GM11168 (cell line): ENCODE data around the gene PTPRN2.

Experiments
- in situ Hi-C: fragments of 300-500 bp; cut with MboI; formaldehyde crosslinking; loops from one replicate; pipeline ENCODE4 v1.12.0; 2022; ENCODE audit warnings: low sequenced_read_pairs; ENCODE audit not compliant: unreplicated experiment

The PTPRN2 gene

DNA sequence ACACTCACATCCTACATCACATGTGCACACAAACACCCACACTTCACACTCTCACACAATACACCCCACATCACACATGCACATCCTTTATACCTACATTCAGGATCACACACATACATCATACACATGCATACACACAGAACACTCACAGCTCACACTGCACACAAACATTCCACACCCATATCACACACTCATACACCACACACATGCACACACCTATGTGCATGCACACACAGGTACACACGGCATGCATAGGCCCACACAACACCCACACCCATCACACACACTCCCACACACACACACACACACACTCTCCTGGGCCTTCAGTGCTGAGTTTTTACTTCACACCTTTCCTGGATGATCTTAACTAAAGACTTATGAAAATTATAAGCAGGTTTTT lies 1030.4 kb downstream of the PTPRN2 start:
- in situ Hi-C loops, result no loop called here

- in situ Hi-C loops, result no loop called here
Observed at GRCh38 chr7:157556642-157556944, 1031.0 kb downstream of the PTPRN2 start.

DNA sequence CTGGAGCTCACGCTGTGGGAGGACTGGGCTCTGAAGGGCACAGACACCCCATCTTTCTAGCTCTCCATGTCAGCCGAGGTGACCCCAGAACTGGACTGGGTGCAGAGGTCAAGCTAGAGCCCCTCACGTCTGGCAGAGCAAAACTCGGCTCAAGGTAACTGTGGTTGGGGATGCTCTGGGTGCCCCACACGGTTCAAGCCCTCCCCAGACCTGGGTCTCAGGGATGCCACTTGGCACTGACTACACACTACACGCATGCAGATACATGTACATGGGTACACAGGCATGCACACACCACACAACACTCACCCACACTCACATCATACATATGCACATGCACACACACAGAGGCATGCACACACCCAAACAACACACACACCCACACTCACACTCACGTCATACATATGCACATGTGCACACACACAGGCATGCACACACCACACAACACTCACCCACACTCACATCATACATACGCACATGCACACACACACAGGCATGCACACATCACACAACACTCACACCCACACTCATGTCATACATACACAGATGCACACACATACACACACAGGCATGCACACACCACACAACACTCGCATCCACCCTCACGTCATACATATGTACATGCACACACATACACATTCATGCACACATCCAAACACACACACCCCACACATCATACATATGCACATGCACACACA lies 1031.5 kb downstream of the PTPRN2 start:
- in situ Hi-C loops, result no loop called here

- in situ Hi-C loops, result no loop called here
Observed at GRCh38 chr7:157555313-157555712, 1032.3 kb downstream of the PTPRN2 start.

DNA sequence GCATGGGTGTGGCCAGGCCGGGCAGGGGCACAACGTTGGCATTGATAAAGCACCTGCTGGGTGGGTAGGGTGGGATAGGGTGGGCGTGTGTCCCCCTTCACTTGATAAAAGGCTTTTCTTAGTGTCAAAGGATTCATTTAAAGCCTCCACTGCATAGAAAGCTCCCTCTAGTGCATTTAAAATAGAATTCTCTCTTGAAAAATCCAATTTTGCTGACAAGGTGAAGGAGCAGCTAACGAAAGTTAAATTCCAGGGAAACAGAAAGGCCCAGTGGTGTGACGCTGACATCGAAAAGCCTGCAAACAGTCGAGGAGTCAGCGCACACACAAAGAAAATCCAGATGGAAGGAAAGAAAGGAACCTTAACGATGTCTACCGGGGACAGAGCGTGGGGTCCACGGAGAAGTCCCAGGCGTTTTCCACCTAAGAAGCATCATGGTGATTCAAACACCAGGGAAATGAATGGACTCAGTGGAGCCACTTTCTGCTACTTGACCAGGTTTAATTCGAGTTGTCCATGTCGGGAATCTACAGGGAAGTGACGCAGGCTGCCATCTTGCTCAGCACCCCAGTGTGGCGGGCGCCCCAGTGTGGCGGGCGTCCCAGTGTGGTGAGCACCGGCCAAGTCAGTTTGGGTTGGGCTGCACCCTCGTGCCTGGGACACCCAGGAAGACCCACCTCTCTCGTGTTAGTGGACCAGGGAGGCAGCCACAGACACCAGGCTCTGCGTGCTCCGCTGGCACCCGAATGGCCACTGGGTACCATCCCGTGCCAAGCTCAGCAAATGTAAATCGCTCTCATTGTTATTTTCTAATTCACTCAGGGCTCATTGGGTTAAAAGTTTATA lies 1033.0 kb downstream of the PTPRN2 start:
- in situ Hi-C loops, result no loop called here

GRCh38 chr7:157553256-157553655 lies 1034.4 kb downstream of the PTPRN2 start:
- in situ Hi-C loops, result no loop called here

DNA sequence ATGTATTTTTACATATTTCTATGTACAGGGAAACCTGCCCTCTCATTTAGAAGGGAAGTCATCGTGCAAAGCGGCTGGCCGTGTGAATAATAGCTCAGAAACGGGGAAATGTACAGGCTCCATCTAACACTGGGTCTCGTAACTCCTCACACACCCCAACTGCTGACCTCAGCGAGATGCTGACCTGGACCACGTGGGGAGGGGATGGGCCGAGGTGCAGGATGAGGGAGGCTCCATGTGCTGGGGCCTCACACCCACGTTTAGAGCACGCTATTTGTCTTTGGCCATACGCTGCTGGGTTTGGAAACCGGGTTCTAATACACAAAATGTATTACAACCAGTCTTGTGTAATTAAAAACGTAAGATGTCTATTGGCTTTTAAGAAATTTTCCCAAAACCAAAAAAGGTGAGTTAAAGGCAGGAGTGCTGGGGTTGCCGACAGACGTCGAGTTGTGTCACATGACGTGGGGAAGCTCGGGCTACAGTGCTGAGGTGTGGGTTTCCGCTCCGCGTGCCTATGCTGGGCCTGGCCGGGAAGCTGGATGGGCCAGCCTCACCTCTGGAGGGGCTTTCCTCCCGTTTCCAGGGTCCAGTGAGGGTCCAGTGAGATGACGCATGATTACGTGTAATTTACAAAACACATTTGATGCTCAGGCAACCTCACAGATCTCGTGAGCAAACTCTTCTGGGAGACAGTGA lies 1035.2 kb downstream of the PTPRN2 start:
- in situ Hi-C loops, result no loop called here

GRCh38 chr7:157551325-157552070 lies 1036.1 kb downstream of the PTPRN2 start:
- in situ Hi-C loops, result no loop called here

- in situ Hi-C loops, result no loop called here
Observed at GRCh38 chr7:157550300-157551275, 1037.0 kb downstream of the PTPRN2 start.

DNA sequence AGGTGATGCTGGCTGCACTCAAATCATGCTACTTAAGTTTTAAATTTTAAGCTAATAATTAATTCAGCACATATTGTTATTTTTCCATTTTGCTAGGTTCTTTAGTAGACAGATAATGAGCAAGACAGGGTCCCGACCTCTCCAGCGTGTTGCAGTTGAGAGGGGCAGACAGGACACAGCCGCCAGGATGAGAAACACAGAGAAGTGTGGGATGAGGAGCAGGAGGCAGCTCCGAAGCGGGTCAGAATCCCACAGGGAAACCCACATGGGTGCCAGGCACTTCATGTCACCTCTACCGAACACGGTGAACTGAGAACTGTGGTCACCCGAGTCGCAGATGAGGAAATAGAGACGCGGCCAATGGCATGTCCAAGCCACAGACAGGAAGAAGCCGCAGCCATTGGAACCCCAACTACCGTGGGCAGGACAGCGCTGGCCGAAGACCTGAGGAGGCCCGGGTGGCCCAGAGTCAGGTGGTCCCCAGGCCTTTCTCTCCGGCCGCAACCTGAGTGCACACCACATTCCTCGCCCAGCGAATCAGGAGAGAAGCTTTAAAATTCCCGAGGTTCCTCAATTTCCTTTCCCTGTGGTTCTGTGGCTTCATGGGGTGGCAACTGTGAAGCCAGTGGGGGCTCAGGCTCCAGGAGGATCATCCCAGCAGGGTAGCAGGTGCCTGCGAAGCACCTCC lies 1037.9 kb downstream of the PTPRN2 start:
- in situ Hi-C loops, result no loop called here

- in situ Hi-C loops, result no loop called here
Observed at GRCh38 chr7:157548691-157549303, 1038.8 kb downstream of the PTPRN2 start.

GRCh38 chr7:157547611-157548010 lies 1040.0 kb downstream of the PTPRN2 start:
- in situ Hi-C loops, result no loop called here

DNA sequence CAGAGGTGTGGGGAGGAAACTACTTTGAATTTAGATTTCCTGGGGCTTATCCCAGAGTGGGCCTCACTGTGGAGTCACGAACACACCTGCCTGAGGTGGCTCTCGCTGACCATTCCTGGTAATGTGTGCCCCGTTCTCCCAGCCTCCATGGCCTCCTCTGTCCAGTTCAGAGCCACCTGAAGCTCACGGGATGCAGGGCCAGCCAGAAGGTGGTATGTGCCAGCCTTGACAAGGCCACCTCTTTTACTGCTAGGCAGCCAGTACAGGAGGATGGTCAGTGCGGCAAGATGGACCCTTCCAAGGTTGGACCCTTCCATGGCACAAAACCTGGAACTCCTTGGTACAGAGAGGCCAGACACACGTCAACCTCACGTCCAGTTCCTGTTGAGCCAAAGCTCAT lies 1040.5 kb downstream of the PTPRN2 start:
- in situ Hi-C loops, result no loop called here

- in situ Hi-C loops, result no loop called here
Observed at GRCh38 chr7:157545681-157546060, 1042.0 kb downstream of the PTPRN2 start.

DNA sequence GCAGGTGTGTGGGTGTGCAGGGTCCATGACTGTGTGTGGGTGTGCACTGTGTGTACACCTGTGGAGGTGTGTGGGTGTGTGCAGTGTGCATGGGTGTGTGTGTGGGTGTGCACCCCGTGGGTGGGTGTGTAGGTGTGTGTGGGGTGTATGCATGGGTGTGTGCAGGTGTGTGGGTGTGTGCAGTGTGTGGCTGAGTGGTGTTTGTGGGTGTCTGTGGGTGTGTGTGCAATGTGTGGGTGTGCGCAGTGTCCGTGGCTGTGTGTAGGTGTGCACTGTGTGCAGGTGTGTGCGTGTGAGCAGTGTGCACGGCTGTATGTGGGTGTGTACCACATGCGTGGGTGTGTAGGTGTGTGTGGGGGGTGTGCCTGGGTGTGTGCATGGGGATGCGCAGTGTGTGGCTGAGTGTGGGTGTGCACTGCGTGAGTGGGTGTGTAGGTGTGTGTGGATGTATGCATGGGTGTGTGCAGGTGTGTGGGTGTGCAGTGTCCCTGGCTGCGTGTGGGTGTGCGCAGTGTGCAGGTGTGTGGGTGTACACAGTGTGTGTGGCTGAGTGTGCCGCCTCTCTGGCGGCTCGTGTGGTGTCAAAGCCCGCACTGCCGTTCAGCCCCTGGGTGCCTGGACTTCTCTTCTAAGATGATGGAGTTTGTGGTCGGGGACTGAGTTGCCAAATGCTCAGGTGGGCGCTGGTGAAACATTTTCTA lies 1042.5 kb downstream of the PTPRN2 start:
- in situ Hi-C loops, result no loop called here

DNA sequence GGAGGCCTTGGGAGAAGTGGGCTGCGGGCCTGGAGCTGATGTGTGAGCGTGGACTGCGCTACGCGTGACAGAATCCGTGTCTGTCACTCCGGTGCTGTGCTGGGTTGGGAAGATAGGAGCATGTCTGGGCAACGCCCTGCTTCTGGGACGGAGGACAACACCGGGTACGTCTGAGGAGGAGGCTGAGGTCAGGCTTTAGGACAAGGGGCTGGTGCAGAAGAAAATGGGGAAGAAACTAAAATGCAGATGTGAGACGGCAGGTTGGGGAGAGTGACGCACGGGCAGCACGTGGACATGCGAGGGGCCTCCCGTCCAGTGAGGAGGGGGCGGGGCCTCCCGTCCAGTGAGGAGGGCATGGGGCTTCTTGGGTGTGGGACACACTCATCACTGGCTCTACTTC lies 1043.4 kb downstream of the PTPRN2 start:
- in situ Hi-C loops, result no loop called here

GRCh38 chr7:157543791-157544190 lies 1043.8 kb downstream of the PTPRN2 start:
- in situ Hi-C loops, result no loop called here

- in situ Hi-C loops, result no loop called here
Observed at GRCh38 chr7:157543276-157543675, 1044.3 kb downstream of the PTPRN2 start.
